ENCODE measurements around the gene PDX1.

PDX1 gene

DNA sequence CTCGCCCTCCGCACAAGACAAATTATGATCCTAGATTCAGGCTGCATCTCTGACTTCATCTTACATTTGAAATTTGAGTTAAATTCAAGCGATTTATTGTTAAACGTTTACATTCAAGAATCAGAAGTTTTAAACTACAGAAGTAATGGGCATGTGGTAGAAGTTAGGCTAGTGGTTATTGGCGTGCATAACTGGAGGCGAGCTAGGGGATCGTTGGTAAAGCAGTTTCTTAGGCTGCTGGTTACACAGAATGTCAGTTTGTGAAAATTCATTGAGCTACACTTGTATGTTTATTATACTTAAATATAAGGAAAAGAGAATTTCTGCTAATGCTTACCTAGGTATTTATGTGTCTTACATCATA is 50.0 kb downstream of the PDX1 start:
- no peak for DNase-seq (ENCODE audit: low read depth, low spot score)
- Histone ChIP-seq H3K9me3 (ENCODE audit: insufficient read depth, low read length) (no peaks in the 10 kb centered on the region), H3K4me1 (ENCODE audit: insufficient read depth, insufficient read length) (peaks cover 11% of the 10 kb centered on the region), H3K4me3 (ENCODE audit: insufficient read length, low read depth) (no peak overlapping the region), H3K27me3 (ENCODE audit: insufficient read depth, insufficient read length) (peaks cover 97% of the 10 kb centered on the region), H3K9ac (ENCODE audit: insufficient read length, low read depth) (no peak overlapping the region), H3K36me3 (ENCODE audit: insufficient read depth, insufficient read length, low read length) (no peaks in the 10 kb centered on the region)
- no peak for TF ChIP-seq SUZ12 (IDR thresholded peaks at IDR 0.05; ENCODE audit: extremely low read depth, insufficient read depth, insufficient read length)
- TF ChIP-seq YY1 (IDR thresholded peaks at IDR 0.05; ENCODE audit: insufficient read depth, insufficient read length) = no peak
- no peak for TF ChIP-seq ZNF274 (IDR thresholded peaks at IDR 0.05; ENCODE audit: low read depth, low read length)

- no peaks in the 10 kb centered on the region for H3K9me3 ChIP-seq (ENCODE audit: insufficient read depth, low read length)
- no peaks in the 10 kb centered on the region for H3K36me3 ChIP-seq (ENCODE audit: insufficient read depth, insufficient read length, low read length)
- H3K4me3 ChIP-seq (ENCODE audit: insufficient read length, low read depth) = no peak overlapping the region
- no peak overlapping the region for H3K9ac ChIP-seq (ENCODE audit: insufficient read length, low read depth)
- H3K4me1 ChIP-seq (ENCODE audit: insufficient read depth, insufficient read length) = peaks cover 11% of the 10 kb centered on the region
- TF ChIP-seq SUZ12 (IDR thresholded peaks at IDR 0.05; ENCODE audit: extremely low read depth, insufficient read depth, insufficient read length) (peak; percentile 51), YY1 (IDR thresholded peaks at IDR 0.05; ENCODE audit: insufficient read depth, insufficient read length) (no peak)
- H3K27me3 ChIP-seq (ENCODE audit: insufficient read depth, insufficient read length) = peaks cover 97% of the 10 kb centered on the region
- DNase-seq (ENCODE audit: low read depth, low spot score) = no peak
Observed at GRCh38 chr13:27970382-27971235, 50.8 kb downstream of the PDX1 start.

- Histone ChIP-seq H3K27me3 (ENCODE audit: insufficient read depth, insufficient read length) (peaks cover 100% of the 10 kb centered on the region), H3K4me3 (ENCODE audit: insufficient read length, low read depth) (no peak overlapping the region)
- DNase-seq (ENCODE audit: low read depth, low spot score) = peak; percentile 66
Observed at GRCh38 chr13:27971236-27971645, 51.4 kb downstream of the PDX1 start.

DNA sequence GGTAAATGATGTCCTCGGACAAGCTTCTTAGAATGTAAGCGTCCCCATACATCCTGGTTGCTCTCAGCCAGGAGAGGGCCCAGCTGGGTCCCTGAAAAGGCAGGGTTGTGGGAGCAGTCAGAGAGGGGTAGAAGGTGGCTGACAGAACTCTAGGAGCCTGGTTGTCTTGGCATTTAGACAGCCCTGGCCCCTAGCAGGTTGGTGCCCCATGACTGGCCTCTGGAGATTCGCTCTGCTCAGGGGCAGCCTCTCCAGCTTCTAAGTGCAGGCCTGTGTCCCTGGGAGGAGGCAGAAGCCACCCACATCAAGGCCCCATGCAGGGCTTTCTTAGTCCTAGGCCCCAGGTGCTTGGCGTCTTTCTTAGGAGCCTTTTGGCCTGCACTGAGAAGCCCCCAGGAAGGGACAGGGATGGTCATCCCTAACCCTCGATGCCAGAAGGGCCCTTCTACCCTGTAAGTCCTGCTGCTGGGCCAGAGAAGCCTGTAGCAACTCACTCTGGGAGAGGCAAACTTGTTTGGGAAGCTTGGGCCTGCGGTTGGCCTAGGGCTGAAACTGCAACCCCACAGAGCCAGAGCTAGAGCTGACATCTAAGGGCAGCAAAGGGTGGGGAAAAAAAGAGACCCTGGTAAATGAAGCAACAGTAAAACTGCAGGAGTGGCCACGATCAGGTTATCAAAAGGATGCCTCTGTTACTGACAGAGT is 52.1 kb downstream of the PDX1 start:
- H3K9me3 ChIP-seq (ENCODE audit: insufficient read depth, low read length) = no peaks in the 10 kb centered on the region
- peaks cover 9% of the 10 kb centered on the region for H3K4me1 ChIP-seq (ENCODE audit: insufficient read depth, insufficient read length)
- DNase-seq (ENCODE audit: low read depth, low spot score) = no peak
- H3K36me3 ChIP-seq (ENCODE audit: insufficient read depth, insufficient read length, low read length) = no peaks in the 10 kb centered on the region
- H3K9ac ChIP-seq (ENCODE audit: insufficient read length, low read depth) = no peak overlapping the region
- no peak overlapping the region for H3K4me3 ChIP-seq (ENCODE audit: insufficient read length, low read depth)
- peaks cover 100% of the 10 kb centered on the region for H3K27me3 ChIP-seq (ENCODE audit: insufficient read depth, insufficient read length)
- TF ChIP-seq YY1 (IDR thresholded peaks at IDR 0.05; ENCODE audit: insufficient read depth, insufficient read length) (no peak), ZNF274 (IDR thresholded peaks at IDR 0.05; ENCODE audit: low read depth, low read length) (no peak), SUZ12 (IDR thresholded peaks at IDR 0.05; ENCODE audit: extremely low read depth, insufficient read depth, insufficient read length) (no peak)

More at GRCh38 chr13:27971236-27971645, 51.4 kb downstream of the PDX1 start:
- peak; percentile 22 for TF ChIP-seq SUZ12 (IDR thresholded peaks at IDR 0.05; ENCODE audit: extremely low read depth, insufficient read depth, insufficient read length)
- TF ChIP-seq YY1 (IDR thresholded peaks at IDR 0.05; ENCODE audit: insufficient read depth, insufficient read length) = no peak
- TF ChIP-seq ZNF274 (IDR thresholded peaks at IDR 0.05; ENCODE audit: low read depth, low read length) = no peak
- Histone ChIP-seq H3K9me3 (ENCODE audit: insufficient read depth, low read length) (no peaks in the 10 kb centered on the region), H3K4me1 (ENCODE audit: insufficient read depth, insufficient read length) (peaks cover 9% of the 10 kb centered on the region), H3K9ac (ENCODE audit: insufficient read length, low read depth) (no peak overlapping the region), H3K36me3 (ENCODE audit: insufficient read depth, insufficient read length, low read length) (no peaks in the 10 kb centered on the region)

DNA sequence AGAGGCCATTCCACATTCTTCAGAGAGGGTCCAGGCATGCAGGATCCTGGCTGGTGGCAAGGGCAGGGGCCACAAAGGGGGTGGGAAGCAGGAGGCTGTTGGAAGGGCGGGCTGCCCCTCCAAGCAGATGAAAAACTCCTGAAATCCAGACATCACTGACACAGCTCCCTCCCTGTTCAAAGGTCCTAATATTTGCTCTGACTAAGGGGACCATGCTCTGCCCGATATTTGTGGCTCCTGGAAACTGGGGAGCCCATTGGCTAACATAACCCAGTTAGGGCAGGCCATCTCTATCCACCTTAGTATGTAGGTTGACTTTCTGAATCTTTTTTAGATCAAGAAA is 52.6 kb downstream of the PDX1 start:
- TF ChIP-seq SUZ12 (IDR thresholded peaks at IDR 0.05; ENCODE audit: extremely low read depth, insufficient read depth, insufficient read length) = no peak
- no peak for TF ChIP-seq YY1 (IDR thresholded peaks at IDR 0.05; ENCODE audit: insufficient read depth, insufficient read length)
- TF ChIP-seq ZNF274 (IDR thresholded peaks at IDR 0.05; ENCODE audit: low read depth, low read length) = no peak
- H3K9ac ChIP-seq (ENCODE audit: insufficient read length, low read depth) = no peak overlapping the region
- peaks cover 9% of the 10 kb centered on the region for H3K4me1 ChIP-seq (ENCODE audit: insufficient read depth, insufficient read length)
- no peaks in the 10 kb centered on the region for H3K36me3 ChIP-seq (ENCODE audit: insufficient read depth, insufficient read length, low read length)
- DNase-seq (ENCODE audit: low read depth, low spot score) = no peak
- H3K27me3 ChIP-seq (ENCODE audit: insufficient read depth, insufficient read length) = peaks cover 100% of the 10 kb centered on the region
- no peak overlapping the region for H3K4me3 ChIP-seq (ENCODE audit: insufficient read length, low read depth)
- no peaks in the 10 kb centered on the region for H3K9me3 ChIP-seq (ENCODE audit: insufficient read depth, low read length)

DNA sequence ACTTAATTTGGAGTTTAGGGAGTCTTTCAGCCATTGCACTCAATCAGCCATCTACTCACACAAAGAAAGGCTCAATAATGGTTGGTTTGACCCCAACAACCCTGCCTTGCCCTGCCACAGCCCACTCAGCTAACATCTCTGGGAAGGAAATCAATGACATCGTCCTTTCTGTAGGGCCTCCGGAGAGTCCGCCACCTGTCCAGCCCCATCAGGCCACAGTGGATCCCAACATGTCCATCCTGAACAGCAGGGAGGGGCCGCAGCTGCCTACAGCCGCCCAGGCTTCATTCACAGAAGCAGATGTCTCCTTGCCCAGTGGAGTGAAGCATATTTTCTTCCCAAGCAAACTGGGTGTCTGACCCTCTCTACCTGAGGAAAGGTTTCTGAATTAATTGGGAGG is 53.5 kb downstream of the PDX1 start:
- H3K36me3 ChIP-seq (ENCODE audit: insufficient read depth, insufficient read length, low read length) = no peaks in the 10 kb centered on the region
- TF ChIP-seq SUZ12 (IDR thresholded peaks at IDR 0.05; ENCODE audit: extremely low read depth, insufficient read depth, insufficient read length) (no peak), ZNF274 (IDR thresholded peaks at IDR 0.05; ENCODE audit: low read depth, low read length) (no peak), YY1 (IDR thresholded peaks at IDR 0.05; ENCODE audit: insufficient read depth, insufficient read length) (no peak)
- H3K27me3 ChIP-seq (ENCODE audit: insufficient read depth, insufficient read length) = peaks cover 100% of the 10 kb centered on the region
- no peak overlapping the region for H3K4me3 ChIP-seq (ENCODE audit: insufficient read length, low read depth)
- no peak for DNase-seq (ENCODE audit: low read depth, low spot score)
- H3K4me1 ChIP-seq (ENCODE audit: insufficient read depth, insufficient read length) = peaks cover 10% of the 10 kb centered on the region
- H3K9me3 ChIP-seq (ENCODE audit: insufficient read depth, low read length) = no peaks in the 10 kb centered on the region
- H3K9ac ChIP-seq (ENCODE audit: insufficient read length, low read depth) = no peak overlapping the region

DNA sequence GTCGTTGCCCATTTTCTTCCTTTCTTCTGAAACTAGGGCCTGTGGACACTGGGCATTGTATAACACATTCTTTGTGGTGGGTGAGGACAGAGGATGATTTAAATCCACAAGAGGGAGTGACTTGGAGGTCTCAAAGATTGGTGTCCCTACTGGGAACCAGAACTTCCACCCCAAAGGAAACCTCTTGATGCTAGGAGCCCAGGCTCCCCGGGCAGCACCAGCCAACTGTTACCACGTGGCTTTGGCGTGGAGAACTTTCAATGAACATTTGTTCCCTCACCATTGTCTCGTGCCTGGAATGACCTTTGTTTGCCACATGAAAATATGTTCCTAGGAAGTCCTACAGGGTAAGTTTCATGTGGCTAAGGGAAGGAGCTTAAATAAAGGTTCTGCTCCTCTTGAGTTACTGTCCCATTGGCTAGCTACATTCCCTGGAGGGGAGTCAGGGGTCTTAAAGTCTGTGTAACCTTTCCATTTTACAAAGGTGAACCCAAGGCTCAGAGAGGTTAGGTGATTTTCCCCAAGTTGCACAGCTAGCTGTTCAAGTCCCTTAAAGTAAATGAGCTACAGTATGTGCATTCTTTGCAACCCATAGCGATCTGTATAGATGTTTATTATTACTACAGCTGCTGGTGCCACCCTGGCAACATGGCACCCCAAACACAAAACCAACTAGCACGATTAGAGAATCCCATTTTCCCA is 54.3 kb downstream of the PDX1 start:
- Histone ChIP-seq H3K27me3 (ENCODE audit: insufficient read depth, insufficient read length) (peaks cover 100% of the 10 kb centered on the region), H3K36me3 (ENCODE audit: insufficient read depth, insufficient read length, low read length) (no peaks in the 10 kb centered on the region), H3K9me3 (ENCODE audit: insufficient read depth, low read length) (no peaks in the 10 kb centered on the region), H3K4me3 (ENCODE audit: insufficient read length, low read depth) (no peak overlapping the region), H3K4me1 (ENCODE audit: insufficient read depth, insufficient read length) (peaks cover 8% of the 10 kb centered on the region), H3K9ac (ENCODE audit: insufficient read length, low read depth) (no peak overlapping the region)
- TF ChIP-seq YY1 (IDR thresholded peaks at IDR 0.05; ENCODE audit: insufficient read depth, insufficient read length) (no peak), SUZ12 (IDR thresholded peaks at IDR 0.05; ENCODE audit: extremely low read depth, insufficient read depth, insufficient read length) (no peak), ZNF274 (IDR thresholded peaks at IDR 0.05; ENCODE audit: low read depth, low read length) (no peak)
- no peak for DNase-seq (ENCODE audit: low read depth, low spot score)
